ENCODE measurements around the gene XXYLT1. TPM values are rescaled to one million over a fixed set of nuclear protein-coding genes. Genes with fewer than 3 reads are reported as not detected.
"Not testable (repeated sequence)": the region's sequence is repeated elsewhere in the genome, so short reads cannot be mapped to it uniquely, and the experiment has no call there.

The XXYLT1 gene
- polyA plus RNA-seq, 4 donors: 0.81 to 11.7 (median 4.6) TPM

DNA sequence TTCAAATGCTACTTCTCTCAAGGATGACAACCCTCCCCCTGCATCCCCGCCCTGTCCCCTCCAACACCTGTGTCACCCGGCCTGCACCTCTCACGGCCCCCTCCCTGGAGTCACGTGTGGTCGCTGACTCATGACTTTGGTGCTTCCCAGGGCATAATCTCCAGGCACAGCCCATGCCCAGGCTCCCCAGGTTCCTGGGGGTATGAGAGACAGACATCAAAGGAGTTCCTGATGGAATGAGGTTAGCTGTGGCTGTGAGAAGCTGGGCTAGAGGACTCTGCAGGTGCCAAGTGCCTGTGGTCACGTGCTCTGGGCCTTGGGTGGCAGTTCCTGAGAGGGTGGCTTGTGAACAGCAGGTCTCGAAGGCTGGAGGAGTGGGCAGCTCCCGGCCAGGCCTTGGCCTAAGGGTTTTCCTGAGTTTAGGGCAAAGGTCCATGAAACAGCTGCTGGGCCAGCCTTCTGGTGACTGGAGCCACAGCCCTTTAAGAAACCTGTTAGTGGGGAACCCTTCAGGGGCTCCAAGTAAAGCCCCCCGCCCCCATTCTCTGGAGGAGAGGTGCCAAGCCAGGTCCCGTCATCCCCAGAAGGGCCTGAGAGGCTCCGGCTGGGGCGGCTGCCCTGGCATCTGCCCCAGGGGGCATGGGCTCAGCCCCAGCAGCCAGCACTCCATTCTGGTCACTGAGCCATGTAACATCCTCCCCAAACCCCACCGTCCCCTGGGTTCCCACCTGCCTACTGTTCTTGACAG, 230.0 kb downstream of the XXYLT1 start:
- Histone ChIP-seq H3K27me3 (ENCODE audit: control insufficient read depth in 3 of 3, insufficient read depth in 3 of 3, low read length in 3 of 3) (peaks cover 0 to 4% (median 0%) of the 10 kb centered on the region in 3 donors), H3K4me1 (ENCODE audit: control insufficient read depth in 3 of 3, insufficient read depth in 2 of 3, low read depth in 1 of 3, low read length in 2 of 3) (peaks cover 0 to 11% (median 0%) of the 10 kb centered on the region in 3 donors), H3K4me3 (ENCODE audit: low read depth in 1 of 3, low read length in 3 of 3) (no peak overlapping the region), H3K9me3 (ENCODE audit: control insufficient read depth in 2 of 2, insufficient read depth in 1 of 2, low read depth in 1 of 2, low read length in 1 of 2) (peaks cover 0 to 4% of the 10 kb centered on the region in 2 donors), H3K27ac (ENCODE audit: low read depth in 1 of 3, low read length in 2 of 3) (no peak overlapping the region), H3K36me3 (ENCODE audit: control insufficient read depth in 3 of 3, insufficient read depth in 2 of 3, low read depth in 1 of 3, low read length in 3 of 3) (peaks cover 0 to 3% (median 0%) of the 10 kb centered on the region in 3 donors)
- FAIRE-seq: no peak
- WGBS, 3 donors: 49 to 74% (median 53%) methylated on average over 13 of the region's 13 CpGs
- DNase-seq: peak; percentile 38 to 56

DNA sequence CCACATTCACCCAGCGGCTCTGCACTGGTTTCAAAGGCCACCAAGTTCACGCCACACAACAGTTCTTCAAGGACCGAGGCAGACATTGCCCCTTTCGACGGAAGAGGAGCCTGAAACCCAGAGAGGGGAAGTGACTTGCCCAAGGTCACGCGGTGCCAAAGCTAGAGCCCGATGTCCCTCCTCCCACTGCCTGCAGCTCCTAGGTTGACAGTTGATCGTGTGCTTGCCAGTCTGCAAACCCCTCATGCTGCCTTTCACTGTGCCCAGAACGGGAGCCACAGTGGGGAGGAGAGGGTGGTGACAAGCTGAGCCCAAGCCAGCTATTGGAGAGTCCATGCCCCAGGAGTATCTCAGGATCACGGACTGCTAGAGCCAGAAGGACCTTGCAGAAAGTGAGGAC, 230.9 kb downstream of the XXYLT1 start:
- Histone ChIP-seq H3K36me3 (ENCODE audit: control insufficient read depth in 3 of 3, insufficient read depth in 2 of 3, low read depth in 1 of 3, low read length in 3 of 3) (peaks cover 0 to 3% (median 0%) of the 10 kb centered on the region in 3 donors), H3K4me1 (ENCODE audit: control insufficient read depth in 3 of 3, insufficient read depth in 2 of 3, low read depth in 1 of 3, low read length in 2 of 3) (peaks cover 0 to 11% (median 0%) of the 10 kb centered on the region in 3 donors), H3K4me3 (ENCODE audit: low read depth in 1 of 3, low read length in 3 of 3) (no peak overlapping the region), H3K9me3 (ENCODE audit: control insufficient read depth in 2 of 2, insufficient read depth in 1 of 2, low read depth in 1 of 2, low read length in 1 of 2) (peaks cover 0 to 4% of the 10 kb centered on the region in 2 donors), H3K27ac (ENCODE audit: low read depth in 1 of 3, low read length in 2 of 3) (no peak overlapping the region), H3K27me3 (ENCODE audit: control insufficient read depth in 3 of 3, insufficient read depth in 3 of 3, low read length in 3 of 3) (peaks cover 0 to 4% (median 0%) of the 10 kb centered on the region in 3 donors)
- DNase-seq (no peak), FAIRE-seq (no peak)
- WGBS, 3 donors: 77 to 85% (median 82%) methylated on average over 11 of the region's 11 CpGs

DNA sequence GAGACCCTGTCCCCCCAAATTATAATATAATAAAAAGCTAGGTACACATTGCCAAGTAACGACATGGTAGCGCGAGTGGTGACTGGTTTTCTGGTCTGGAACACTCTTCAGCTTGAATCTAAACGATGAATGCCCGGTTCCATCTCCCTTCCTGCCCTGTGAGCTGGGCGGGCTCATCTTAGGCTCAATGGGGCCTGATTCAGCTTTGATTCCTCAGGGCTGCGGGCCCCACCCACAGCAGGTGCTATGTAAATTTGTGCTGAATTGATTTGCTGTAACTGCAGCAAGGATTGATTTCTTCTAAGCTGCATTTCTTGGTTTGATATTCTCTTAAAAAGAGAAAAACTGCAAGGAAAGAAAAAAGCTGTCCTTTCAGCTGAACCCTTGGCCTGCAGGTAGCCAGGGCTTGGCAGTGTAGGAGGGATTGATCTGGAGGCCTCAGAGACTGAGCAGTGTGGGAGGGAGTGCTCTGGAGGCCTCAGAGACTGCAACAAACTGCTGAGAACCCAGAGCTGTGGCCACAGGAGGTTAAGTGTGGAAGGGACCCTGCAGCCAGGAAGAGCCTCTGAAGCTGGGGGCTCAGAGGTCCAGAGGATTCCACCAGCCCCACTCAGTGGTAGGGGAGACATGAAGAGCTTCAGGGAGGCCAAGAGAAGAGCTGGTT, 231.6 kb downstream of the XXYLT1 start:
- Histone ChIP-seq H3K36me3 (ENCODE audit: control insufficient read depth in 3 of 3, insufficient read depth in 2 of 3, low read depth in 1 of 3, low read length in 3 of 3) (peaks cover 0 to 3% (median 0%) of the 10 kb centered on the region in 3 donors), H3K9me3 (ENCODE audit: control insufficient read depth in 2 of 2, insufficient read depth in 1 of 2, low read depth in 1 of 2, low read length in 1 of 2) (peaks cover 0 to 4% of the 10 kb centered on the region in 2 donors), H3K27ac (ENCODE audit: low read depth in 1 of 3, low read length in 2 of 3) (no peak overlapping the region), H3K4me1 (ENCODE audit: control insufficient read depth in 3 of 3, insufficient read depth in 2 of 3, low read depth in 1 of 3, low read length in 2 of 3) (peaks cover 0 to 13% (median 0%) of the 10 kb centered on the region in 3 donors), H3K27me3 (ENCODE audit: control insufficient read depth in 3 of 3, insufficient read depth in 3 of 3, low read length in 3 of 3) (peaks cover 0 to 4% (median 0%) of the 10 kb centered on the region in 3 donors), H3K4me3 (ENCODE audit: low read depth in 1 of 3, low read length in 3 of 3) (no peak overlapping the region)
- DNase-seq (peak in 1 of 2 donors; percentile 14), FAIRE-seq (no peak)
- WGBS, 3 donors: 25 to 71% (median 50%) methylated on average over 7 of the region's 7 CpGs

GRCh38 chr3:195038161-195038560, 232.8 kb downstream of the XXYLT1 start:
- H3K9me3 ChIP-seq (ENCODE audit: control insufficient read depth in 2 of 2, insufficient read depth in 1 of 2, low read depth in 1 of 2, low read length in 1 of 2): peaks cover 0 to 4% of the 10 kb centered on the region in 2 donors
- FAIRE-seq (no peak), DNase-seq (no peak)
- peaks cover 0 to 3% (median 0%) of the 10 kb centered on the region in 3 donors for H3K36me3 ChIP-seq (ENCODE audit: control insufficient read depth in 3 of 3, insufficient read depth in 2 of 3, low read depth in 1 of 3, low read length in 3 of 3)
- peaks cover 0 to 4% (median 0%) of the 10 kb centered on the region in 3 donors for H3K27me3 ChIP-seq (ENCODE audit: control insufficient read depth in 3 of 3, insufficient read depth in 3 of 3, low read length in 3 of 3)
- WGBS, 3 donors: 76 to 88% (median 85%) methylated on average over 5 of the region's 5 CpGs
- no peak overlapping the region for H3K27ac ChIP-seq (ENCODE audit: low read depth in 1 of 3, low read length in 2 of 3)
- H3K4me1 ChIP-seq (ENCODE audit: control insufficient read depth in 3 of 3, insufficient read depth in 2 of 3, low read depth in 1 of 3, low read length in 2 of 3): peaks cover 0 to 25% (median 2%) of the 10 kb centered on the region in 3 donors
- no peak overlapping the region for H3K4me3 ChIP-seq (ENCODE audit: low read depth in 1 of 3, low read length in 3 of 3)

GRCh38 chr3:195037586-195037985, 233.4 kb downstream of the XXYLT1 start:
- WGBS, 3 donors: 87 to 95% (median 94%) methylated on average over 3 of the region's 3 CpGs
- not testable (repeated sequence) for H3K27ac ChIP-seq (ENCODE audit: low read depth in 1 of 3, low read length in 2 of 3); H3K9me3 ChIP-seq (ENCODE audit: control insufficient read depth in 2 of 2, insufficient read depth in 1 of 2, low read depth in 1 of 2, low read length in 1 of 2); DNase-seq; H3K36me3 ChIP-seq (ENCODE audit: control insufficient read depth in 3 of 3, insufficient read depth in 2 of 3, low read depth in 1 of 3, low read length in 3 of 3); FAIRE-seq; H3K4me3 ChIP-seq (ENCODE audit: low read depth in 1 of 3, low read length in 3 of 3); H3K27me3 ChIP-seq (ENCODE audit: control insufficient read depth in 3 of 3, insufficient read depth in 3 of 3, low read length in 3 of 3)
- peaks cover 0 to 30% (median 2%) of the 10 kb centered on the region in 3 donors for H3K4me1 ChIP-seq (ENCODE audit: control insufficient read depth in 3 of 3, insufficient read depth in 2 of 3, low read depth in 1 of 3, low read length in 2 of 3)

DNA sequence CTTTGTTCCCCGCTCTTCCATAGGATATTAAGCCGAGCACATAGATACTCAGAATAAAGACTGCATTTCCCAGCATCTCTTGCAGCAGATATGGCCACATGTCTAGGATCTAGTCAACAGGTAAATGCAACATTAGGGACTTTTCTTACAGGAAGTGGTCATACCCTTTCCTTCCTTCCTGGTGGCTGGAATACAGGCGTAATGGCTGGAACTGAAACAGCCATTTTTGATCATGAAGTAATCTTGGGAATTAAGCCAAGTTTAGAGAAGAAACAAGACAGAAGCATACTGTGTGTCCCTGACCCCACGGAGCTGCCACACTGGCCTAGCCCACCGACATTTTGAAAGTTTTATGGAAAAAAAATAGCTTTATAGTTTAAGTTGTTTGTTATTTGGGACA, 234.0 kb downstream of the XXYLT1 start:
- Histone ChIP-seq H3K4me1 (ENCODE audit: control insufficient read depth in 3 of 3, insufficient read depth in 2 of 3, low read depth in 1 of 3, low read length in 2 of 3) (peaks cover 0 to 32% (median 2%) of the 10 kb centered on the region in 3 donors), H3K36me3 (ENCODE audit: control insufficient read depth in 3 of 3, insufficient read depth in 2 of 3, low read depth in 1 of 3, low read length in 3 of 3) (peaks cover 0 to 3% (median 0%) of the 10 kb centered on the region in 3 donors), H3K4me3 (ENCODE audit: low read depth in 1 of 3, low read length in 3 of 3) (no peak overlapping the region), H3K27me3 (ENCODE audit: control insufficient read depth in 3 of 3, insufficient read depth in 3 of 3, low read length in 3 of 3) (no peaks in the 10 kb centered on the region), H3K9me3 (ENCODE audit: control insufficient read depth in 2 of 2, insufficient read depth in 1 of 2, low read depth in 1 of 2, low read length in 1 of 2) (peaks cover 0 to 4% of the 10 kb centered on the region in 2 donors), H3K27ac (ENCODE audit: low read depth in 1 of 3, low read length in 2 of 3) (no peak overlapping the region)
- FAIRE-seq (no peak), DNase-seq (no peak)
- 74 to 87% (median 84%) methylated on average over 5 of the region's 5 CpGs for WGBS, 3 donors

- Histone ChIP-seq H3K4me3 (ENCODE audit: low read depth in 1 of 3, low read length in 3 of 3) (no peak overlapping the region), H3K27me3 (ENCODE audit: control insufficient read depth in 3 of 3, insufficient read depth in 3 of 3, low read length in 3 of 3) (no peaks in the 10 kb centered on the region), H3K4me1 (ENCODE audit: control insufficient read depth in 3 of 3, insufficient read depth in 2 of 3, low read depth in 1 of 3, low read length in 2 of 3) (peaks cover 0 to 32% (median 2%) of the 10 kb centered on the region in 3 donors), H3K27ac (ENCODE audit: low read depth in 1 of 3, low read length in 2 of 3) (no peak overlapping the region), H3K36me3 (ENCODE audit: control insufficient read depth in 3 of 3, insufficient read depth in 2 of 3, low read depth in 1 of 3, low read length in 3 of 3) (peaks cover 0 to 3% (median 0%) of the 10 kb centered on the region in 3 donors), H3K9me3 (ENCODE audit: control insufficient read depth in 2 of 2, insufficient read depth in 1 of 2, low read depth in 1 of 2, low read length in 1 of 2) (peaks cover 0 to 4% of the 10 kb centered on the region in 2 donors)
- 82 to 91% (median 84%) methylated on average over 6 of the region's 6 CpGs for WGBS, 3 donors
- DNase-seq (no peak), FAIRE-seq (no peak)
These were observed 234.4 kb downstream of the XXYLT1 start for GRCh38 chr3:195036574-195036973.

DNA sequence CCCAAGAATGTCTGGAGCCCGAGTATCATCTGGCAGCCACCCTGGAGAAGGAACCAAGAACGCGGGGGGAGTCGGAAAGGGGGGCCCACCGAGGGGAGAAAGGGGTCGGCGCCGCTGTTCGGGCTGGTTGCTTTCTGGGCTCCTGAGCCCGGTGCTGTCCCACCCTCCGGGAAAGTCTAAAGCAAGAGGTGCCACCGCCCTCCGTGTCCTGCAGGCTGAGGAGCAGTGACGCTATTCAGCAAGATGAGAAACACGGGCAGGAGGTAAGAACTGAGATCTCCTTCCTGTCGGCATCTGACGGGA, 234.8 kb downstream of the XXYLT1 start:
- H3K27ac ChIP-seq (ENCODE audit: low read depth in 1 of 3, low read length in 2 of 3): no peak overlapping the region
- H3K4me1 ChIP-seq (ENCODE audit: control insufficient read depth in 3 of 3, insufficient read depth in 2 of 3, low read depth in 1 of 3, low read length in 2 of 3): peaks cover 0 to 34% (median 2%) of the 10 kb centered on the region in 3 donors
- FAIRE-seq (no peak), DNase-seq (no peak)
- peaks cover 0 to 3% (median 0%) of the 10 kb centered on the region in 3 donors for H3K36me3 ChIP-seq (ENCODE audit: control insufficient read depth in 3 of 3, insufficient read depth in 2 of 3, low read depth in 1 of 3, low read length in 3 of 3)
- no peaks in the 10 kb centered on the region for H3K27me3 ChIP-seq (ENCODE audit: control insufficient read depth in 3 of 3, insufficient read depth in 3 of 3, low read length in 3 of 3)
- no peak overlapping the region for H3K4me3 ChIP-seq (ENCODE audit: low read depth in 1 of 3, low read length in 3 of 3)
- H3K9me3 ChIP-seq (ENCODE audit: control insufficient read depth in 2 of 2, insufficient read depth in 1 of 2, low read depth in 1 of 2, low read length in 1 of 2): peaks cover 0 to 4% of the 10 kb centered on the region in 2 donors
- WGBS, 3 donors: 77 to 90% (median 83%) methylated on average over 16 to 17 of the region's 17 CpGs

All from small intestine (tissue), 7 donors.